Activated naive CD4-positive, alpha-beta T cell treated with anti-CD3 and anti-CD28 coated beads, Interleukin-2, amount 50 U/mL, for 16 hours (primary cell): ENCODE measurements around the gene COL5A1.

Source experiments
- DNase-seq: peaks from one replicate; pipeline ENCODE4 v3.0.0-alpha.2; 2020

COL5A1 gene

GRCh38 chr9:134867917-134868750 is 226.5 kb downstream of the COL5A1 start:
- DNase-seq, result no peak

GRCh38 chr9:134868751-134869553 is 227.3 kb downstream of the COL5A1 start:
- DNase-seq, result no peak

GRCh38 chr9:134869554-134870300 is 228.1 kb downstream of the COL5A1 start:
- DNase-seq, result no peak

- DNase-seq, result no peak
Measured at GRCh38 chr9:134870301-134870694, 228.7 kb downstream of the COL5A1 start.

- no peak for DNase-seq
Measured at GRCh38 chr9:134870746-134871662, 229.4 kb downstream of the COL5A1 start.

- no peak for DNase-seq
Measured at GRCh38 chr9:134871697-134872340, 230.2 kb downstream of the COL5A1 start.

GRCh38 chr9:134872482-134873231 is 231.1 kb downstream of the COL5A1 start:
- no peak for DNase-seq

GRCh38 chr9:134875371-134875770 is 233.8 kb downstream of the COL5A1 start:
- no peak for DNase-seq

- DNase-seq, result no peak
Measured at GRCh38 chr9:134877541-134877940, 235.9 kb downstream of the COL5A1 start.

GRCh38 chr9:134879664-134880483 is 238.3 kb downstream of the COL5A1 start:
- no peak for DNase-seq

- no peak for DNase-seq
Measured at GRCh38 chr9:134880484-134881312, 239.1 kb downstream of the COL5A1 start, which contains the start of gene FCN2. Gene FCN2 (plus strand): TSS chr9:134880810. CDS start chr9:134880822, 12 bp downstream.

GRCh38 chr9:134881313-134881670 is 239.7 kb downstream of the COL5A1 start:
- no peak for DNase-seq

GRCh38 chr9:134882204-134882785 is 240.7 kb downstream of the COL5A1 start:
- DNase-seq, result no peak

- no peak for DNase-seq
Measured at GRCh38 chr9:134883040-134883782, 241.6 kb downstream of the COL5A1 start.

GRCh38 chr9:134884492-134884891 is 242.9 kb downstream of the COL5A1 start:
- DNase-seq, result no peak

- DNase-seq, result no peak
Measured at GRCh38 chr9:134885001-134885678, 243.5 kb downstream of the COL5A1 start.
